IPS DF 6.9 (cell line): Measurements from ENCODE around the gene IFITM1.

Source experiments
- DNase-seq: peaks from one replicate; pipeline ENCODE4 v3.0.0-alpha.2; 2013; ENCODE audit warnings: low read depth, low spot score
- H3K27ac ChIP-seq: one replicate; pipeline ENCODE4 v1.5.1; 2013; ENCODE audit warnings: low read length, control low read depth
- H3K27me3 ChIP-seq: 2 replicates; pipeline ENCODE4 v1.6.1; 2013; ENCODE audit warnings: mild to moderate bottlenecking, low read length; ENCODE audit not compliant: control insufficient read depth, insufficient read depth
- H3K36me3 ChIP-seq: 2 replicates; pipeline ENCODE4 v1.6.1; 2013; ENCODE audit warnings: low read length; ENCODE audit not compliant: control insufficient read depth, insufficient read depth
- H3K4me1 ChIP-seq: 2 replicates; pipeline ENCODE4 v1.6.1; 2013; ENCODE audit warnings: low read length; ENCODE audit not compliant: control insufficient read depth, insufficient read depth
- H3K4me3 ChIP-seq: 2 replicates; pipeline ENCODE4 v1.5.1; 2013; ENCODE audit warnings: mild to moderate bottlenecking, low read length
- H3K9me3 ChIP-seq: 2 replicates; pipeline ENCODE4 v1.6.1; 2013; ENCODE audit warnings: low read length, inconsistent platforms; ENCODE audit not compliant: control insufficient read depth, insufficient read depth
- WGBS: extraction: QIAGEN DNeasy Blood & Tissue Kit; methylation state at CpG from one replicate; pipeline ENCODE4 v1.1.7; 2013; ENCODE audit warnings: mixed read lengths, missing lambda C conversion rate; ENCODE audit not compliant: insufficient read length, insufficient coverage; 5-methylcytosine and 5-hydroxymethylcytosine counted together

Gene IFITM1

GRCh38 chr11:352456-353031 lies 38.7 kb downstream of the IFITM1 start:
- no peak for DNase-seq
- H3K36me3 ChIP-seq = no peaks in the 10 kb centered on the region; the same call in 1 of the 2 replicates
- no peaks in the 10 kb centered on the region for H3K9me3 ChIP-seq
- no peak overlapping the region for H3K4me3 ChIP-seq
- H3K4me1 ChIP-seq = peaks cover 8% of the 10 kb centered on the region
- H3K27me3 ChIP-seq = no peaks in the 10 kb centered on the region
- no CpG with 5 or more reads among the region's 12 CpGs for WGBS
- no peak overlapping the region for H3K27ac ChIP-seq

DNA sequence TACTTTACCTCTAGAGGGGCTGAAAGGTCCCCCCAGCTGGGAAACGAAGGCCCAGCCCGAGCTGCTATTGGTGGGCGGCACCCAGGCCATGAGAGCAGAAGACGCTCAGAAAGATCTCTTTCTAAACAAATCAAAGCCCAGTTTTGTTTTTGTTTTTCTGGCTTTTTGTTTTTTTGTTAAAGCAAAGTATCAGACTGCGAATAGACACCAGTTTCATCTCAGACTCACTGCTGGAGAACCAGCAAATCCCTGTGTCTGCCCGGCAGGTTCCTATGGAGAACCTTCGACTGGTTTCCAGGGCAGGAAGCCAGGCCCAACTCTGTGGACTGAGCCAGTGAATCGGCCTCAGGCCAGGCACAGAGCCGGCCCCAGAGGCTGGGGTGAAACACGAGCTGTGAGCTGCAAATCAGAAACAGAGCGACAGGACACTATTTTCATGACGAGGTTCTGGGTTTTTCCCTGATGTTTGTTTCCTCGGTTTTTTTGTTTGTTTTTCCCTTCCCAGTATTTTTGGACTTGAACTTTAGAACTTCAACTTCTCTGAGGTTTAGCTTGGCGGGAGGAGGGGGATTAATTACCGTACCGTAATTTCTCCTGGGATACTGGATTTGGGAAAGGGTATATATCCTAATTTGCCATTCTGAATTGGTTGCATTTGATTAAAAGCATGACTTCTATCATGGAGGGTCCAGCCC lies 39.5 kb downstream of the IFITM1 start:
- Histone ChIP-seq H3K4me1 (peaks cover 8% of the 10 kb centered on the region), H3K27ac (no peak overlapping the region), H3K9me3 (no peaks in the 10 kb centered on the region), H3K27me3 (no peaks in the 10 kb centered on the region), H3K4me3 (no peak overlapping the region), H3K36me3 (peaks cover 2% of the 10 kb centered on the region; the same call in 1 of the 2 replicates)
- no peak for DNase-seq
- no CpG with 5 or more reads among the region's 16 CpGs for WGBS

GRCh38 chr11:355581-356458 lies 42.0 kb downstream of the IFITM1 start:
- no peaks in the 10 kb centered on the region for H3K27me3 ChIP-seq
- H3K36me3 ChIP-seq = peaks cover 2% of the 10 kb centered on the region; the same call in 1 of the 2 replicates
- no peak overlapping the region for H3K27ac ChIP-seq
- DNase-seq = no peak
- no CpG with 5 or more reads among the region's 76 CpGs for WGBS
- H3K4me1 ChIP-seq = peaks cover 6% of the 10 kb centered on the region
- peak overlapping the region; percentile 18; the same call in 1 of the 2 replicates for H3K4me3 ChIP-seq
- no peaks in the 10 kb centered on the region; the same call in 1 of the 2 replicates for H3K9me3 ChIP-seq

GRCh38 chr11:356610-357009 lies 42.8 kb downstream of the IFITM1 start:
- Histone ChIP-seq H3K36me3 (peaks cover 2% of the 10 kb centered on the region; the same call in 1 of the 2 replicates), H3K27ac (no peak overlapping the region), H3K4me1 (peaks cover 6% of the 10 kb centered on the region), H3K9me3 (no peaks in the 10 kb centered on the region; the same call in 1 of the 2 replicates), H3K27me3 (no peaks in the 10 kb centered on the region), H3K4me3 (no peak overlapping the region)
- WGBS = no CpG with 5 or more reads among the region's 6 CpGs
- DNase-seq = no peak

DNA sequence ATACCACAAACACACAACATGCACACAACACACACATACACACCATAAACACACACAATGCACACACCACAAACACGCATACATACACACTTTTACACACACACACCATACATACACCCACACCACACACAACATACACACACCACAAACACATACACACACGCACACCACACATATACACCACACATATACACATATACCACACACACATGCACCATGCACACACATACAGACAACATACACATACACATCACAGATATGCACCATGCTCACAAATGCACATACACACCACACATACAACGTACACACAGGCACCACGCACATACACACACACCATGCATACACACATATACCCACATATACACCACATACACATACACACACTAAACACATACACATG lies 43.7 kb downstream of the IFITM1 start:
- Histone ChIP-seq H3K4me3 (no peak overlapping the region), H3K36me3 (peaks cover 2% of the 10 kb centered on the region; the same call in 1 of the 2 replicates), H3K27ac (no peak overlapping the region), H3K27me3 (no peaks in the 10 kb centered on the region), H3K9me3 (no peaks in the 10 kb centered on the region; the same call in 1 of the 2 replicates), H3K4me1 (peaks cover 6% of the 10 kb centered on the region)
- WGBS = over 99% methylated on average over 4 of the region's 4 CpGs
- no peak for DNase-seq

- H3K9me3 ChIP-seq = no peaks in the 10 kb centered on the region; the same call in 1 of the 2 replicates
- WGBS = no CpG with 5 or more reads among the region's 34 CpGs
- no peak overlapping the region for H3K27ac ChIP-seq
Observed at GRCh38 chr11:358129-358800, 44.4 kb downstream of the IFITM1 start.

DNA sequence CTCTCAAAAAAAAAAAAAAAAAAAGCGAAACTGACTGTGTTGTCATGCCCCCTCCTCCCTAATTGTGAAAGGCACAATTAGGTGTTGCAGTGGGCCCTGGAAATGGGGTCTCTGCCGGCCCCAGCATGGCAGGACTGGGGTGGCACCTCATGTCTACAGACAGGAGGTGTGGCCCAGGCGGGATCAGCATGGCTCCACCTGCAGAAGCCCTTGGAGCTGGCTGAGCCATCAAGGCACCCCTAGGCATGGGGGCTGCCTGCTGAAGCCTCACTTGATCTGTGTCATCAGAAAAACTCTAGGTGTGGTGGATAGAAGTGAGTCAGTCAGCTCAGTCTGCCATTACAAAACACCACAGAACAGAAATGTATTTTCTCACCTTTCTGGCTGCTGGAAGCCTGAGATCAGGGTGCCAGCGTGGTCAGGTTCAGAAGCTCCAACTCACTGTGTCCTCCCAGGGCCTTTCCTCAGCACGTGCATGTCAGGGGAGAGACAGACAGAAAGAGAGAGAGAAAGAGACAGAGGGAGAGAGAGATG lies 45.4 kb downstream of the IFITM1 start:
- H3K27me3 ChIP-seq = no peaks in the 10 kb centered on the region
- H3K4me3 ChIP-seq = no peak overlapping the region
- no peak for DNase-seq
- H3K27ac ChIP-seq = no peak overlapping the region
- peaks cover 7% of the 10 kb centered on the region for H3K4me1 ChIP-seq
- peaks cover 2% of the 10 kb centered on the region; the same call in 1 of the 2 replicates for H3K36me3 ChIP-seq
- no peaks in the 10 kb centered on the region; the same call in 1 of the 2 replicates for H3K9me3 ChIP-seq
- WGBS = no CpG with 5 or more reads among the region's 5 CpGs

More at GRCh38 chr11:358129-358800, 44.4 kb downstream of the IFITM1 start:
- no peaks in the 10 kb centered on the region for H3K27me3 ChIP-seq
- no peak overlapping the region for H3K4me3 ChIP-seq
- H3K4me1 ChIP-seq = peaks cover 6% of the 10 kb centered on the region
- no peak for DNase-seq
- peaks cover 2% of the 10 kb centered on the region; the same call in 1 of the 2 replicates for H3K36me3 ChIP-seq

DNA sequence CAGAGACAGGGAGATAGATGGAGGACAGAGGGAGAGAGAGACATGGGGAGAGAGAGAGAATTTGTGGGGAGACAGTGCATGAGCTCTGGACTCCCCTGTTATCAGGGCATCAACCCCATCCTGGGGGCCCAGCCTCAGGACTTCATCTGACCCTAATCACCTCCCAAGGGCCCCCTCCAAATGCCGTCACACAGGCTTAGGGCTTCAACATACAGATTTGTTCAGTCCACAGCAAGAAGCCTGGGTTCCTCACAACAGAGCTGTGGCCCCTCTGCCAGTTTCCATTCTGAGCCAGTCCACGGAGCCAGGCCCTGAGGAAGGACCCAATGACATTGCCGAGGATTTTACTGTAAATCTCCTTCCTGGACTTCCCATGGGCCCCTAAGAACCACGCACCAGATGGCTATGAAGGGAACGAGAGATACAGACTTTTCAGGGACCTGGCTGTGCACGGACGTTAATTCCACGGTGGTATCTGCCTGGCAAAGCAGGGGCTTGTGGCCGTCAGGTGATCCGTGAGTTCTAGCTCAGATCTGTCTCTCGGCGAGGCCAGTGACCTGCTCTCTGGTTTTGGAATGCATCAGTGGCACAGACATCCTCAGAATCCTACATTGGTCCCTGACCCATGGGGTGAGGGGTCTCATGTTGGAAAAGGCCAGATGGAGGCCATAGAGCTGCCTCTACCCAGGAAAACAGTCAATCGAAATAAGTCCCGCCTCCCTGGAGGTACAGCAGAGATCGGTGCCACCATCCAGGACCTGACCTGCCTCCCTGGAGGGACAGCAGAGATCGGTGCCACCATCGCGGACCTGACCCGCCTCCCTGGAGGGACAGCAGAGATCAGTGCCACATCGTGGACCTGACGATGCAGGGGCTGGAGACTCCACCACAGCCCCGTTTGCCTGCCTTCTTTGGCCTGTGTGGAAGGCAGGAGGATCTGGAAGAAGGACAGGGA lies 46.8 kb downstream of the IFITM1 start:
- no peak overlapping the region for H3K4me3 ChIP-seq
- no CpG with 5 or more reads among the region's 22 CpGs for WGBS
- no peaks in the 10 kb centered on the region; the same call in 1 of the 2 replicates for H3K9me3 ChIP-seq
- peaks cover 4% of the 10 kb centered on the region for H3K4me1 ChIP-seq
- no peak for DNase-seq
- peaks cover 2% of the 10 kb centered on the region; the same call in 1 of the 2 replicates for H3K36me3 ChIP-seq
- no peaks in the 10 kb centered on the region for H3K27me3 ChIP-seq
- no peak overlapping the region for H3K27ac ChIP-seq
